Ishikawa (cell line): Measurements from ENCODE around the gene XPNPEP3.

Source experiments
- CEBPB ChIP-seq: IDR thresholded peaks from 2 replicates; pipeline ENCODE4 v1.6.1; 2012
- CREB1 ChIP-seq: IDR thresholded peaks from 2 replicates; pipeline ENCODE4 v1.6.1; 2012; ENCODE audit warnings: low read depth
- EGR1 ChIP-seq: IDR thresholded peaks from 2 replicates; pipeline ENCODE4 v1.6.1; 2012
- EP300 ChIP-seq: IDR thresholded peaks from 2 replicates; pipeline ENCODE4 v1.6.1; 2012; ENCODE audit warnings: borderline replicate concordance
- FOXM1 ChIP-seq: IDR thresholded peaks from 2 replicates; pipeline ENCODE4 v1.6.1; 2012; ENCODE audit warnings: low read depth, borderline replicate concordance
- MAX ChIP-seq: IDR thresholded peaks from 2 replicates; pipeline ENCODE4 v1.6.1; 2012
- NFIC ChIP-seq: IDR thresholded peaks from 2 replicates; pipeline ENCODE4 v1.6.1; 2012
- RAD21 ChIP-seq: IDR thresholded peaks from 2 replicates; pipeline ENCODE4 v1.6.1; 2012; ENCODE audit warnings: low read depth
- REST ChIP-seq: IDR thresholded peaks from 2 replicates; pipeline ENCODE4 v1.6.1; 2012; ENCODE audit warnings: low read depth, mild to moderate bottlenecking
- TAF1 ChIP-seq: IDR thresholded peaks from 2 replicates; pipeline ENCODE4 v1.6.1; 2012; ENCODE audit warnings: low read depth, mild to moderate bottlenecking
- TCF12 ChIP-seq: IDR thresholded peaks from 2 replicates; pipeline ENCODE4 v1.6.1; 2012; ENCODE audit warnings: low read depth
- TEAD4 ChIP-seq: IDR thresholded peaks from 2 replicates; pipeline ENCODE4 v1.6.1; 2012
- YY1 ChIP-seq: IDR thresholded peaks from 2 replicates; pipeline ENCODE4 v1.6.1; 2012; ENCODE audit warnings: low read depth
- ZBTB7A ChIP-seq: IDR thresholded peaks from 2 replicates; pipeline ENCODE4 v1.6.1; 2012; ENCODE audit warnings: low read depth
- TF ChIP-seq, protein P1 (sequence below): IDR thresholded peaks from 2 replicates; pipeline ENCODE4 v1.6.1; 2012

XPNPEP3 gene

GRCh38 chr22:40867109-40867508, 10.2 kb downstream of the XPNPEP3 start:
- TF ChIP-seq, protein P1, sequence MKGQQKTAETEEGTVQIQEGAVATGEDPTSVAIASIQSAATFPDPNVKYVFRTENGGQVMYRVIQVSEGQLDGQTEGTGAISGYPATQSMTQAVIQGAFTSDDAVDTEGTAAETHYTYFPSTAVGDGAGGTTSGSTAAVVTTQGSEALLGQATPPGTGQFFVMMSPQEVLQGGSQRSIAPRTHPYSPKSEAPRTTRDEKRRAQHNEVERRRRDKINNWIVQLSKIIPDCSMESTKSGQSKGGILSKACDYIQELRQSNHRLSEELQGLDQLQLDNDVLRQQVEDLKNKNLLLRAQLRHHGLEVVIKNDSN = no peak
- TF ChIP-seq RAD21 (no peak), MAX (no peak), FOXM1 (no peak), TAF1 (no peak)

- TF ChIP-seq FOXM1 = no peak
- TF ChIP-seq RAD21 = no peak
- no peak for TF ChIP-seq MAX
- no peak for TF ChIP-seq TAF1
- TF ChIP-seq CREB1 = no peak
- TF ChIP-seq EP300 = no peak
- TF ChIP-seq CEBPB = no peak
- no peak for TF ChIP-seq YY1
- no peak for TF ChIP-seq TCF12
- TF ChIP-seq REST = no peak
- TF ChIP-seq, protein P1 = no peak
- no peak for TF ChIP-seq NFIC
- TF ChIP-seq EGR1 = no peak
Measured at GRCh38 chr22:40874016-40874415, 17.1 kb downstream of the XPNPEP3 start.

DNA sequence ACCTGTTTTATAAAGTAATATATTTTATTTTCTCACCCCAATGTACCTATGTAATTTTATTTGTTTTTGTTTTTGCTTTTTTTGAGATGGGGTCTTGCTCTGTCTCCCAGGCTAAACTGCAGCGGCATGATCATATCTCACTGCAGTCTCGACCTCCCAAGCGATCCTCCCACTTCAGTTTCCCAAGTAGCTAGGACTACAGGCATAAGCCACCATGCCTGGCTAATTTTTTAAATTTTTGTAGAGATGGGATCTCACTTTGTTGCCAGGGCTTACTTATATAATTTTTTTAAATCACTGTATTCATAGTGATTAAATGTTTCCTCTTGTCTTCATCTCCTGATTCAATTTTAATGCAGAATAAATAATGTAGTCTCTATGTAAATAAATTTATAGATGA, 18.2 kb downstream of the XPNPEP3 start:
- TF ChIP-seq NFIC (no peak), TEAD4 (no peak), CREB1 (no peak), ZBTB7A (no peak), TCF12 (no peak), EGR1 (no peak), REST (no peak), CEBPB (no peak), RAD21 (no peak), TAF1 (no peak)

DNA sequence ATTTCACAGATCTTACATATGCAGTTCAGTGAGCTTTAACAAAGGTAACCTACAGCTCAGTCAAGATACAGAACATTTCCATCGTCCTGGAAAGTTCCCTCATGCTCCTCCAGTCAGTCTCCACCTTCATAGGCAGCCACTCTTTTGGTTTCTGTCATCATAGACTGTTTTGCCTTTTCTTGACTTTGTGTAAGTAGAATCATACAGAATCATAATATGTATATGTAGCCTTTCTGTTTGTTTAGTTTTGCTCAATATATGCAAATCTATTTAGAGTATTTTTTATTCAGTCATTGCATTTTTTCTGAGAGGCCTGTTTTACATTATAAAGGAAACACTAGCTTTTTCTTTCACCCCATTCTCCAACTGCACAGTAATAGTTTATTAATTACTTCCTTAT, 20.0 kb downstream of the XPNPEP3 start:
- TF ChIP-seq EGR1 (no peak), TAF1 (no peak), YY1 (no peak), CEBPB (no peak), CREB1 (no peak), RAD21 (no peak), FOXM1 (no peak)
- TF ChIP-seq, protein P1 = no peak

GRCh38 chr22:40877488-40877887, 20.5 kb downstream of the XPNPEP3 start:
- no peak for TF ChIP-seq REST
- no peak for TF ChIP-seq EP300
- TF ChIP-seq CEBPB = no peak
- TF ChIP-seq MAX = no peak
- TF ChIP-seq TAF1 = no peak
- TF ChIP-seq, protein P1 = no peak
- no peak for TF ChIP-seq YY1
- no peak for TF ChIP-seq FOXM1
- TF ChIP-seq TEAD4 = no peak
- TF ChIP-seq TCF12 = no peak
- no peak for TF ChIP-seq RAD21
- TF ChIP-seq CREB1 = no peak
- no peak for TF ChIP-seq EGR1
